GM12892 (cell line): Measurements from ENCODE around the gene SIK3.
A peak's percentile ranks its signal among the peaks of the same experiment; 100 is the strongest.
"Not testable (repeated sequence)": the region's sequence is repeated elsewhere in the genome, so short reads cannot be mapped to it uniquely, and the experiment has no call there.

ENCODE experiments used
- DNase-seq: peaks from one replicate; pipeline ENCODE4 v3.0.0; 2011; ENCODE audit not compliant: insufficient read length
- FAIRE-seq: peaks from 2 replicates; lab custom pipeline; 2011; peaks lifted over from hg19 to GRCh38; lab: Jason Lieb, UNC
- POLR2A ChIP-seq: IDR thresholded peaks from 2 replicates; pipeline ENCODE4 v1.6.1; 2011; ENCODE audit warnings: low read depth, low read length, control low read depth
- POLR2AphosphoS5 ChIP-seq: IDR thresholded peaks from 2 replicates; pipeline ENCODE4 v1.6.1; 2011; ENCODE audit warnings: low read depth, low read length, control low read depth
- TAF1 ChIP-seq: IDR thresholded peaks from 2 replicates; pipeline ENCODE4 v1.6.1; 2011; ENCODE audit warnings: low read depth, mild to moderate bottlenecking, control low read depth, low read length, borderline replicate concordance

The SIK3 gene

GRCh38 chr11:116837231-116838091 lies 260.8 kb downstream of the SIK3 start, which contains the start of gene APOA1:
TSS of gene APOA1 (minus strand) at chr11:116837622. CDS start at chr11:116837387, 235 bp downstream.
- no peak for DNase-seq
- no peak for FAIRE-seq
- TF ChIP-seq POLR2AphosphoS5 = no peak
- TF ChIP-seq TAF1 = no peak
- no peak for TF ChIP-seq POLR2A

- no peak for FAIRE-seq
Observed at GRCh38 chr11:116836632-116836991, 261.6 kb downstream of the SIK3 start.

GRCh38 chr11:116835791-116836631 lies 262.2 kb downstream of the SIK3 start:
- TF ChIP-seq TAF1 = no peak
- peak; percentile 57; the same call in 1 of the 2 replicates for TF ChIP-seq POLR2A
- TF ChIP-seq POLR2AphosphoS5 = no peak
- DNase-seq (peak; percentile 92), FAIRE-seq (peak; percentile 96)

More at GRCh38 chr11:116836632-116836991, 261.6 kb downstream of the SIK3 start:
- no peak for DNase-seq
- TF ChIP-seq POLR2AphosphoS5 = no peak

DNA sequence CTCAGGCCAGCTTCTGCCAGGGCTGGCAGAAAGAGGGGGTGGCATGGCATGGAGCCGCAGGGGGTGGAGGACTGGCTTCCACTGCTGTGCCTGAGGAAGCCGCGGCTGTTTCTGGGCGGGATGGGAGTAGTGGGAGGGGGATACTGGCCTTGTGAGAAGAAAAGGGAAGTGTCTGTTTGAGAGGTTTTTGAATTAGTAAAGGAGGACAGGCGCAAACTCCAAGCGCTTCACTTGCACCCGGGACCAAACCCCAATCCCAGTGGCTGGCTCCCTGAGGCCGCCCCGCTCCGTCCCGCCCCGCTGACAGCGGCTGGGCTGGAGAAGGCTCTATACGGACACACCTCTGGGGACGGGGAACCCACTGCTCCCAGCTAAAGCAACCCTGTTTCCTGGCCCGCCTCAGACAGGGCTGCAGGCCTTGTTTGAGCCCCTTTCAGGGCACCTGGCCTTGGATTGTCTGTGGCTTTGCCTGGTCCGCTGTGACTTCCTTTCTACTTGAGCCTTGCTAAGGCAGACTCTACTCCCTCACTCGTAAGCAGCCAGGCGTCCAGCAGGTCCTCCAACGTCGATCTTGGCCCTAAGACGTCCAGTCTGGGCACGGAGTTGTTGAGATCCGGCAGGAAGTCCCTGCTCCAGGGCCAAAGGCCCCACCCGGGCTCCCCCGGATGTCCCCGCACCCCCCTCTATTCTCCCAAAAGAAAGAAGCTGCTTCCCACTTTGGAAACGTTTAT lies 263.0 kb downstream of the SIK3 start:
- DNase-seq = no peak

DNA sequence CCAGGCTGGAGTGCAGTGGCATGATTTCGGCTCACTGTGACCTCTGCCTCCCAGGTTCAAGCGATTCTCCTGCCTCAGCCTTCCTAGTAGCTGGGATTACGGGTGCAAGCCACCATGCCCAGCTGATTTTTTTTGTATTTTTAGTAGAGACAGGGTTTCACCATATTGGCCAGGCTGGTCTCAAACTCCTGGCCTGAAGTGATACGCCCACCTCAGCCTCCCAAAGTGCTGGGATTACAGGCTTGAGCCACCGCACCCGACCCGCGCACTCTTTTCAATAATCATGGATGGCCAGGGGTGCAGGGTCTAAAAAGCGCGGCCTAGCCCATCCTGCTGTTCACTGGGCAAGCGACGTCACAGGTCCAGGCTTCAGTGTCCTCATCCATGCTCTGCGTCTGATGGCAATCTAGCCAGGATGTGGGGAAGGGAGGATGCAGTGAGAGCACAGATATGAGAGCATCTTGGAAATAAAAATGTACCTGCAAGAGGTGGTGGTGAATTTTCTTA lies 263.6 kb downstream of the SIK3 start:
- DNase-seq, FAIRE-seq: not testable (repeated sequence)

More for the DNA sequence above, 263.0 kb downstream of the SIK3 start:
- TF ChIP-seq TAF1 (no peak), POLR2AphosphoS5 (no peak), POLR2A (no peak)
- no peak for FAIRE-seq

GRCh38 chr11:116833816-116834534 lies 264.3 kb downstream of the SIK3 start:
- no peak for TF ChIP-seq TAF1
- TF ChIP-seq POLR2A = no peak
- TF ChIP-seq POLR2AphosphoS5 = no peak
- DNase-seq (no peak), FAIRE-seq (no peak)

DNA sequence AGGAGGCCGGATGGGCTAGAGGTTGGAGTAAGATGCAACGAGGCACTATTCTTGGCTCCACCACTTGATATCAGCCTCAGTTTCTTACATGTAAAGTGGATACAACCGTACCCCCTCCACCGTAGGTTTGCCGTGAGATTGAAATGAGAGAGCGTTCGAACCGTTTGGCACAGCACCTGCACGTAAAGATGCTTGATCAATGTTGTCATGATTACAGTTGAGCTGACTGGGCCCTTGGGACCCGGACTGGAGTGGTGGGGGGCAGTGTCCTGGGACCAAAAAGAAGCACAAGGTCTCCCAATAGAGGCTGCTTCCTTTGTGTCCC lies 264.8 kb downstream of the SIK3 start:
- FAIRE-seq (no peak), DNase-seq (no peak)
- no peak for TF ChIP-seq POLR2A
- TF ChIP-seq TAF1 = no peak
- TF ChIP-seq POLR2AphosphoS5 = no peak

DNA sequence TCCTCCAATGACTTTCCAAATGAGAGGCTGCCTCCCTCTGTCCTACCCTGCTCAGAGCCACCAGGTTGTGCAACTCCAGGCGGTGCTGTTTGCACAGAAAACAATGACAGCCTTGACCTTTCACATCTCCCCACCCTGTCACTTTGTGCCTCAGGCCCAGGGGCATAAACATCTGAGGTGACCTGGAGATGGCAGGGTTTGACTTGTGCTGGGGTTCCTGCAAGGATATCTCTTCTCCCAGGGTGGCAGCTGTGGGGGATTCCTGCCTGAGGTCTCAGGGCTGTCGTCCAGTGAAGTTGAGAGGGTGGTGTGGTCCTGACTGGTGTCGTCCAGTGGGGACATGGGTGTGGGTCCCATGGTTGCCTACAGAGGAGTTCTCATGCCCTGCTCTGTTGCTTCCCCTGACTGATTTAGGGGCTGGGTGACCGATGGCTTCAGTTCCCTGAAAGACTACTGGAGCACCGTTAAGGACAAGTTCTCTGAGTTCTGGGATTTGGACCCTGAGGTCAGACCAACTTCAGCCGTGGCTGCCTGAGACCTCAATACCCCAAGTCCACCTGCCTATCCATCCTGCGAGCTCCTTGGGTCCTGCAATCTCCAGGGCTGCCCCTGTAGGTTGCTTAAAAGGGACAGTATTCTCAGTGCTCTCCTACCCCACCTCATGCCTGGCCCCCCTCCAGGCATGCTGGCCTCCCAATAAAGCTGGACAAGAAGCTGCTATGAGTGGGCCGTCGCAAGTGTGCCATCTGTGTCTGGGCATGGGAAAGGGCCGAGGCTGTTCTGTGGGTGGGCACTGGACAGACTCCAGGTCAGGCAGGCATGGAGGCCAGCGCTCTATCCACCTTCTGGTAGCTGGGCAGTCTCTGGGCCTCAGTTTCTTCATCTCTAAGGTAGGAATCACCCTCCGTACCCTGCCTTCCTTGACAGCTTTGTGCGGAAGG lies 265.6 kb downstream of the SIK3 start:
- DNase-seq (no peak), FAIRE-seq (peak; percentile 46)
- no peak for TF ChIP-seq POLR2AphosphoS5
- TF ChIP-seq TAF1 = no peak
- no peak for TF ChIP-seq POLR2A

- no peak for TF ChIP-seq POLR2AphosphoS5
- no peak for TF ChIP-seq TAF1
- TF ChIP-seq POLR2A = no peak
- FAIRE-seq = no peak
- no peak for DNase-seq
Observed at GRCh38 chr11:116831790-116832349, 266.4 kb downstream of the SIK3 start.

DNA sequence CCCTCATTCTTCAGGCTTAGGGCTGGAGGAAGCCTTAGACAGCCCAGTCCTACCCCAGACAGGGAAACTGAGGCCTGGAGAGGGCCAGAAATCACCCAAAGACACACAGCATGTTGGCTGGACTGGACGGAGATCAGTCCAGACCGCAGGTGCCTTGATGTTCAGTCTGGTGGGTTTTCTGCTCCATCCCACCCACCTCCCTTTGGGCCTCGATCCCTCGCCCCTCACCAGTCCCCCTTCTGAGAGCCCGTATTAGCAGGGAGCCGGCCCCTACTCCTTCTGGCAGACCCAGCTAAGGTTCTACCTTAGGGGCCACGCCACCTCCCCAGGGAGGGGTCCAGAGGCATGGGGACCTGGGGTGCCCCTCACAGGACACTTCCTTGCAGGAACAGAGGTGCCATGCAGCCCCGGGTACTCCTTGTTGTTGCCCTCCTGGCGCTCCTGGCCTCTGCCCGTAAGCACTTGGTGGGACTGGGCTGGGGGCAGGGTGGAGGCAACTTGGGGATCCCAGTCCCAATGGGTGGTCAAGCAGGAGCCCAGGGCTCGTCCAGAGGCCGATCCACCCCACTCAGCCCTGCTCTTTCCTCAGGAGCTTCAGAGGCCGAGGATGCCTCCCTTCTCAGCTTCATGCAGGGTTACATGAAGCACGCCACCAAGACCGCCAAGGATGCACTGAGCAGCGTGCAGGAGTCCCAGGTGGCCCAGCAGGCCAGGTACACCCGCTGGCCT lies 267.9 kb downstream of the SIK3 start:
- TF ChIP-seq POLR2AphosphoS5 = no peak
- TF ChIP-seq POLR2A = no peak
- TF ChIP-seq TAF1 = no peak
- DNase-seq (no peak), FAIRE-seq (no peak)
